GM12878 (cell line): ENCODE measurements around the gene RBM19. TPM values are rescaled to one million over a fixed set of nuclear protein-coding genes. Genes with fewer than 3 reads are reported as not detected.

Experiments used
- ATAC-seq: fragments of 200-7000 bp; cut with Tn5 transposase; 3 replicates; pipeline ENCODE4 v1.9.1; 2020; ENCODE audit warnings: mild to moderate bottlenecking, moderate library complexity
- BruUV-seq: library from RNA; stranded (reverse); fragments of 400-500 nt; replicated peaks from 2 replicates; lab custom pipeline; 2021; lab: Mats Ljungman, UMichigan
- CTCF ChIA-PET: fragments of 300-600 bp; sonication (Branson Sonifier 250); formaldehyde crosslinking; extraction: SDS; loops from one replicate; lab custom pipeline; 2021; ENCODE audit warnings: inconsistent platforms; lab: Yijun Ruan, JAX
- POLR2A ChIA-PET: fragments of 350-600 bp; formaldehyde crosslinking; extraction: SDS; loops from one replicate; lab custom pipeline; 2021; ENCODE audit warnings: inconsistent platforms; lab: Charles Lee
- RAD21 ChIA-PET: fragments of 300-600 bp; sonication (Branson Sonifier 250); formaldehyde crosslinking; loops from one replicate; lab custom pipeline; 2023; ENCODE audit warnings: antibody characterized with exemption; ENCODE audit not compliant: unreplicated experiment; lab: Charles Lee
- SMC1A ChIA-PET: fragments of 300-600 bp; sonication (Branson Sonifier 250); formaldehyde crosslinking; loops from one replicate; lab custom pipeline; 2023; ENCODE audit not compliant: unreplicated experiment, uncharacterized antibody; lab: Charles Lee
- DNase-seq: peaks from one replicate; pipeline ENCODE4 v3.0.0-alpha.2; 2011; ENCODE audit warnings: low read depth, low spot score
- FAIRE-seq: peaks from 3 replicates; lab custom pipeline; 2011; peaks lifted over from hg19 to GRCh38; lab: Jason Lieb, UNC
- H2AFZ ChIP-seq: 2 replicates; pipeline ENCODE4 v1.6.0; 2011; ENCODE audit warnings: low read depth, low read length, control low read depth; ENCODE audit not compliant: control insufficient read depth
- H3K27ac ChIP-seq: 2 replicates; pipeline ENCODE4 v1.5.1; 2011; ENCODE audit warnings: control low read depth; ENCODE audit not compliant: control insufficient read depth, insufficient read depth
- H3K27me3 ChIP-seq, 2 experiments: replicated peaks in 1 of 2; 2 replicates each; pipeline versions ENCODE4 v1.6.0 to v1.6.1; 2011; ENCODE audit warnings: low read length in 1 of 2; ENCODE audit not compliant: control insufficient read depth in 2 of 2, insufficient read depth in 2 of 2
- H3K36me3 ChIP-seq, 2 experiments: 2 replicates each; pipeline ENCODE4 v1.5.1; 2011; ENCODE audit warnings: low read length in 1 of 2; ENCODE audit not compliant: control insufficient read depth in 2 of 2, insufficient read depth in 2 of 2
- H3K4me1 ChIP-seq: 2 replicates; pipeline ENCODE4 v1.6.1; 2011; ENCODE audit warnings: mild to moderate bottlenecking, low read length, moderate library complexity, mixed read lengths; ENCODE audit not compliant: control insufficient read depth, insufficient read depth
- H3K4me2 ChIP-seq: 2 replicates; pipeline ENCODE4 v1.6.0; 2011; ENCODE audit warnings: control low read depth; ENCODE audit not compliant: control insufficient read depth, insufficient read depth
- H3K4me3 ChIP-seq: fragments of 200-600 bp; sonication (generic); 2 replicates; pipeline ENCODE4 v1.5.1; 2016
- H3K79me2 ChIP-seq: 2 replicates; pipeline ENCODE4 v1.6.0; 2011; ENCODE audit warnings: low read length; ENCODE audit not compliant: control insufficient read depth, insufficient read depth
- H3K9ac ChIP-seq: 2 replicates; pipeline ENCODE4 v1.8.0; 2011; ENCODE audit warnings: low read length, control low read depth, mixed read lengths; ENCODE audit not compliant: control insufficient read depth, insufficient read depth
- H3K9me3 ChIP-seq: replicated peaks from 3 replicates; pipeline ENCODE4 v1.5.1; 2011; ENCODE audit warnings: mild to moderate bottlenecking, low read length; ENCODE audit not compliant: control insufficient read depth, insufficient read depth
- H4K20me1 ChIP-seq: 2 replicates; pipeline ENCODE4 v1.6.0; 2011; ENCODE audit not compliant: control insufficient read depth, insufficient read depth
- BRCA1 ChIP-seq: IDR thresholded peaks from 2 replicates; pipeline ENCODE4 v1.6.1; 2011; ENCODE audit warnings: low read depth, low read length, improper control_type of control experiment
- DPF2 ChIP-seq: fragments of 450-650 bp; IDR thresholded peaks from 2 replicates; pipeline ENCODE4 v1.6.1; 2017; ENCODE audit warnings: mild to moderate bottlenecking
- ETV6 ChIP-seq, 2 experiments: fragments of 450-650 bp in 1 of 2; IDR thresholded peaks in 1 of 2; conservative IDR thresholded peaks in 1 of 2; 2 replicates each; pipeline ENCODE4 v1.6.1; 2014; ENCODE audit warnings: antibody characterized with exemption in 1 of 2, borderline replicate concordance in 1 of 2, low read depth in 1 of 2, mild to moderate bottlenecking in 1 of 2, moderate library complexity in 1 of 2
- GATAD2B ChIP-seq: fragments of 450-650 bp; conservative IDR thresholded peaks from 2 replicates; pipeline ENCODE4 v1.6.1; 2017; ENCODE audit warnings: low read depth, mild to moderate bottlenecking, moderate library complexity
- LARP7 ChIP-seq: fragments of 450-650 bp; IDR thresholded peaks from 2 replicates; pipeline ENCODE4 v1.6.1; 2017; ENCODE audit warnings: mild to moderate bottlenecking
- MYB ChIP-seq: fragments of 150-350 bp; IDR thresholded peaks from 2 replicates; pipeline ENCODE4 v1.6.1; 2014; ENCODE audit warnings: mild to moderate bottlenecking, low read depth, low read length, borderline replicate concordance
- MYC ChIP-seq: IDR thresholded peaks from 2 replicates; pipeline ENCODE4 v1.6.1; 2011; ENCODE audit warnings: mild to moderate bottlenecking, low read length, moderate library complexity, inconsistent platforms; ENCODE audit not compliant: insufficient read depth, insufficient replicate concordance, insufficient read length, severe bottlenecking
- NFIC ChIP-seq: IDR thresholded peaks from 2 replicates; pipeline ENCODE4 v1.6.1; 2012; ENCODE audit warnings: low read depth, mild to moderate bottlenecking, inconsistent platforms, low read length, moderate library complexity
- NFXL1 ChIP-seq: fragments of 450-650 bp; IDR thresholded peaks from 2 replicates; pipeline ENCODE4 v1.6.1; 2017; ENCODE audit warnings: antibody characterized with exemption, mild to moderate bottlenecking, borderline replicate concordance
- PAX5 ChIP-seq: IDR thresholded peaks from 2 replicates; pipeline ENCODE4 v1.6.1; 2011; ENCODE audit warnings: low read depth, low read length, borderline replicate concordance
- RELA ChIP-seq: fragments of 450-650 bp; IDR thresholded peaks from 2 replicates; pipeline ENCODE4 v1.8.0; 2014; ENCODE audit warnings: borderline replicate concordance; ENCODE audit not compliant: partially characterized antibody
- TARDBP ChIP-seq: IDR thresholded peaks from 2 replicates; pipeline ENCODE4 v1.6.1; 2016; ENCODE audit warnings: borderline replicate concordance
- TCF12 ChIP-seq: IDR thresholded peaks from 2 replicates; pipeline ENCODE4 v1.6.1; 2011; ENCODE audit warnings: low read depth, mild to moderate bottlenecking, low read length
- TCF3 ChIP-seq: IDR thresholded peaks from 2 replicates; pipeline ENCODE4 v1.6.1; 2012; ENCODE audit warnings: low read depth, mild to moderate bottlenecking, low read length, borderline replicate concordance; ENCODE audit not compliant: insufficient read depth
- YBX1 ChIP-seq: fragments of 450-650 bp; IDR thresholded peaks from 2 replicates; pipeline ENCODE4 v1.6.1; 2016; ENCODE audit warnings: antibody characterized with exemption
- WGBS: methylation state at CpG from one replicate; pipeline ENCODE4 v1.1.6; 2016; ENCODE audit warnings: low lambda C conversion rate; ENCODE audit not compliant: insufficient replicate concordance, insufficient coverage; ENCODE audit errors: missing lambda C conversion rate; 5-methylcytosine and 5-hydroxymethylcytosine counted together
- in situ Hi-C: fragments of 300-500 bp; cut with MboI; formaldehyde crosslinking; loops from 9 replicates; pipeline ENCODE4 v1.14.3; 2018; ENCODE audit warnings: mixed read lengths
- intact Hi-C: fragments of 100-400 bp; cut with micrococcal nuclease; formaldehyde crosslinking; loops from one replicate; pipeline ENCODE4 v1.14.2; 2022; ENCODE audit not compliant: unreplicated experiment
- polyA plus RNA-seq, 11 experiments: library from polyadenylated mRNA; depleted of rRNA in 4 of 11; unstranded in 6 of 11; stranded (reverse) in 5 of 11; fragments of >200 nt; fragmentation: Nextera tagmentation in 4 of 11; fragmentation: Illumina TruSeq in 1 of 11; extraction: Ambion mirVana in 4 of 11; extraction: Trizol in 1 of 11; gene quantifications; 1 replicate in 1 of 11; 2 replicates in 10 of 11; pipeline versions ENCODE4 v1.2.1 to v1.2.3, GENCODE V29; 2011 to 2016; ENCODE audit warnings: inconsistent platforms in 2 of 11, missing spikeins in 2 of 11, low read depth in 1 of 11
- total RNA-seq, 4 experiments: library from RNA; depleted of rRNA in 3 of 4; stranded (reverse); fragments of >200 nt in 3 of 4; fragmentation: Illumina TruSeq in 1 of 4; extraction: Trizol in 1 of 4; gene quantifications; 2 replicates each; pipeline versions ENCODE4 v1.2.1 to v1.2.3, GENCODE V29; 2013 to 2021
- TF ChIP-seq, protein P1 (sequence below): fragments of 450-650 bp; IDR thresholded peaks from 2 replicates; pipeline ENCODE4 v1.6.1; 2017; ENCODE audit warnings: mild to moderate bottlenecking
- TF ChIP-seq, protein P2 (sequence below): IDR thresholded peaks from 2 replicates; pipeline ENCODE4 v1.6.1; 2012; ENCODE audit warnings: mild to moderate bottlenecking, low read depth, low read length
- TF ChIP-seq, protein P3 (sequence below): IDR thresholded peaks from 2 replicates; pipeline ENCODE4 v1.6.1; 2011; ENCODE audit warnings: mild to moderate bottlenecking, low read depth, low read length, moderate library complexity; ENCODE audit not compliant: insufficient replicate concordance

The RBM19 gene
- total and polyA plus RNA-seq, 10 of the 15 experiments (the other 5 are each of a cell fraction or from before 2014, with no cell fraction given), result 4.2 to 42.9 (median 28.4) TPM

DNA sequence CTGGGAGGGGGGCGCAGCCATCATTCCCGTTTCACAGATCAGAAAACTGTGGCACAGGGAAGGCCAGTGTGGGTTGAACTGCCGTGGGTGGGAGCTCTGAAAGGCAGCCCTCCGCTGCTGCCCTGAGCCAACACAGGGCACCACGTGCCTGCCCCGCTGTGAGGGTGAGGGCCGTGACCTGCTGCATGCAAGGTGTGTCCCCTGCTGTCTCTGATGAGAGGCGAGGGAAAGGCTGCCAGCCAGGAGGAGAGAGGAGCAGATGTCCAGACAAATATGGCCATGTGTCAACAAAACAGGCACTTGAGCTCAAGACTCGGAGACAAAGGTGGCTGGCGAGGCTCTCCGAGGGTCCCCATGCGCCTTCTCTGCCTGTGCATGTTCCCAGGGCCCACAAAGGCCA, 108.8 kb downstream of the RBM19 start:
- no TSS peak for BruUV-seq
- FAIRE-seq (no peak), ATAC-seq (no peak), DNase-seq (no peak)
- WGBS, result 96% methylated on average over 12 of the region's 12 CpGs
- H3K36me3 ChIP-seq, result peaks cover 0 to 10% of the 10 kb centered on the region in 2 experiments; a peak in 3 of 4 replicates
- in situ Hi-C loops (no loop called here), intact Hi-C loops (no loop called here)
- RAD21 ChIA-PET, result no interaction called here
- POLR2A ChIA-PET, result no interaction called here
- no peaks in the 10 kb centered on the region for H3K79me2 ChIP-seq
- no peak overlapping the region for H3K9ac ChIP-seq
- H3K4me1 ChIP-seq, result peaks cover 5% of the 10 kb centered on the region
- H3K27me3 ChIP-seq, result no peaks in the 10 kb centered on the region
- no peak overlapping the region for H3K27ac ChIP-seq
- H2AFZ ChIP-seq, result no peak overlapping the region
- SMC1A ChIA-PET, result interaction anchor here (0.7 kb wide), 1 partner anchor 71 kb away, joined by 3 read pairs; no protein-coding TSS in a partner anchor
- no peaks in the 10 kb centered on the region for H3K9me3 ChIP-seq
- no peaks in the 10 kb centered on the region for H4K20me1 ChIP-seq
- no peak overlapping the region for H3K4me3 ChIP-seq
- CTCF ChIA-PET, result no interaction called here
- H3K4me2 ChIP-seq, result no peak overlapping the region
- TF ChIP-seq TCF12, result no peak
- TF ChIP-seq RELA, result no peak
- TF ChIP-seq, protein P1, sequence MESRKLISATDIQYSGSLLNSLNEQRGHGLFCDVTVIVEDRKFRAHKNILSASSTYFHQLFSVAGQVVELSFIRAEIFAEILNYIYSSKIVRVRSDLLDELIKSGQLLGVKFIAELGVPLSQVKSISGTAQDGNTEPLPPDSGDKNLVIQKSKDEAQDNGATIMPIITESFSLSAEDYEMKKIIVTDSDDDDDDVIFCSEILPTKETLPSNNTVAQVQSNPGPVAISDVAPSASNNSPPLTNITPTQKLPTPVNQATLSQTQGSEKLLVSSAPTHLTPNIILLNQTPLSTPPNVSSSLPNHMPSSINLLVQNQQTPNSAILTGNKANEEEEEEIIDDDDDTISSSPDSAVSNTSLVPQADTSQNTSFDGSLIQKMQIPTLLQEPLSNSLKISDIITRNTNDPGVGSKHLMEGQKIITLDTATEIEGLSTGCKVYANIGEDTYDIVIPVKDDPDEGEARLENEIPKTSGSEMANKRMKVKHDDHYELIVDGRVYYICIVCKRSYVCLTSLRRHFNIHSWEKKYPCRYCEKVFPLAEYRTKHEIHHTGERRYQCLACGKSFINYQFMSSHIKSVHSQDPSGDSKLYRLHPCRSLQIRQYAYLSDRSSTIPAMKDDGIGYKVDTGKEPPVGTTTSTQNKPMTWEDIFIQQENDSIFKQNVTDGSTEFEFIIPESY, result no peak
- no peak for TF ChIP-seq BRCA1
- TF ChIP-seq NFIC, result no peak
- no peak for TF ChIP-seq LARP7
- TF ChIP-seq DPF2, result no peak
- TF ChIP-seq TCF3, result no peak
- no peak for TF ChIP-seq MYC
- TF ChIP-seq NFXL1, result no peak
- TF ChIP-seq TARDBP, result no peak
- no peak for TF ChIP-seq YBX1
- no peak for TF ChIP-seq MYB
- TF ChIP-seq GATAD2B, result no peak
- TF ChIP-seq PAX5, result no peak
- TF ChIP-seq ETV6 (conservative IDR thresholded peaks at IDR 0.05 in 1 of 2, IDR thresholded peaks at IDR 0.05 in 1 of 2; ENCODE audit: borderline replicate concordance in 1 of 2, low read depth in 1 of 2), result no peak
- TF ChIP-seq, protein P2, sequence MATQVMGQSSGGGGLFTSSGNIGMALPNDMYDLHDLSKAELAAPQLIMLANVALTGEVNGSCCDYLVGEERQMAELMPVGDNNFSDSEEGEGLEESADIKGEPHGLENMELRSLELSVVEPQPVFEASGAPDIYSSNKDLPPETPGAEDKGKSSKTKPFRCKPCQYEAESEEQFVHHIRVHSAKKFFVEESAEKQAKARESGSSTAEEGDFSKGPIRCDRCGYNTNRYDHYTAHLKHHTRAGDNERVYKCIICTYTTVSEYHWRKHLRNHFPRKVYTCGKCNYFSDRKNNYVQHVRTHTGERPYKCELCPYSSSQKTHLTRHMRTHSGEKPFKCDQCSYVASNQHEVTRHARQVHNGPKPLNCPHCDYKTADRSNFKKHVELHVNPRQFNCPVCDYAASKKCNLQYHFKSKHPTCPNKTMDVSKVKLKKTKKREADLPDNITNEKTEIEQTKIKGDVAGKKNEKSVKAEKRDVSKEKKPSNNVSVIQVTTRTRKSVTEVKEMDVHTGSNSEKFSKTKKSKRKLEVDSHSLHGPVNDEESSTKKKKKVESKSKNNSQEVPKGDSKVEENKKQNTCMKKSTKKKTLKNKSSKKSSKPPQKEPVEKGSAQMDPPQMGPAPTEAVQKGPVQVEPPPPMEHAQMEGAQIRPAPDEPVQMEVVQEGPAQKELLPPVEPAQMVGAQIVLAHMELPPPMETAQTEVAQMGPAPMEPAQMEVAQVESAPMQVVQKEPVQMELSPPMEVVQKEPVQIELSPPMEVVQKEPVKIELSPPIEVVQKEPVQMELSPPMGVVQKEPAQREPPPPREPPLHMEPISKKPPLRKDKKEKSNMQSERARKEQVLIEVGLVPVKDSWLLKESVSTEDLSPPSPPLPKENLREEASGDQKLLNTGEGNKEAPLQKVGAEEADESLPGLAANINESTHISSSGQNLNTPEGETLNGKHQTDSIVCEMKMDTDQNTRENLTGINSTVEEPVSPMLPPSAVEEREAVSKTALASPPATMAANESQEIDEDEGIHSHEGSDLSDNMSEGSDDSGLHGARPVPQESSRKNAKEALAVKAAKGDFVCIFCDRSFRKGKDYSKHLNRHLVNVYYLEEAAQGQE, result no peak
- TF ChIP-seq, protein P3, sequence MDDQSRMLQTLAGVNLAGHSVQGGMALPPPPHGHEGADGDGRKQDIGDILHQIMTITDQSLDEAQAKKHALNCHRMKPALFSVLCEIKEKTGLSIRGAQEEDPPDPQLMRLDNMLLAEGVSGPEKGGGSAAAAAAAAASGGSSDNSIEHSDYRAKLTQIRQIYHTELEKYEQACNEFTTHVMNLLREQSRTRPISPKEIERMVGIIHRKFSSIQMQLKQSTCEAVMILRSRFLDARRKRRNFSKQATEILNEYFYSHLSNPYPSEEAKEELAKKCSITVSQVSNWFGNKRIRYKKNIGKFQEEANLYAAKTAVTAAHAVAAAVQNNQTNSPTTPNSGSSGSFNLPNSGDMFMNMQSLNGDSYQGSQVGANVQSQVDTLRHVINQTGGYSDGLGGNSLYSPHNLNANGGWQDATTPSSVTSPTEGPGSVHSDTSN, result no peak
